GM15510 (cell line): ENCODE data around the gene RAX.

Experiments used
- POLR2A ChIP-seq: IDR thresholded peaks from 3 replicates; pipeline ENCODE4 v1.6.1; 2011; ENCODE audit warnings: borderline replicate concordance; ENCODE audit not compliant: insufficient read length; ENCODE audit errors: extremely low read depth

RAX gene

DNA sequence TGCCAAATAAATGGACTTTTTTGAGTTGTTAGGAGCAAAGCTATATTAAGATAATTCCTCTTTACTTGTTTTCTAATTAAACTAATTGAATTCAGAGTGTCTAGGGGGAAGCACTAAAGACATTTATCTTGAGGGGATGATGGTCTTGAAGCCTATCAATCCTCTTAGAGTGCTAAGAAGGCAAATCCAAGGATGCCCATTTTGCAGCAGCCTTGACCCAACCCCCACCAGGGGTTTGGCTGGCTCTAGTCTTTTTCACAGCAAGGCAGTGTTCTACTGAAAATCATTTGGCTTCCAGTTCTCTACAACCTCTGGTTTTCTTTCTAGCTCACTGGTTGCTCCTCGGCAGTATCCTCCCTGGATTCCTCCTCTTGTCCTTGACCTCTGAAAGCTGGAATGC, 6.5 kb upstream of the RAX start:
- TF ChIP-seq POLR2A: no peak

DNA sequence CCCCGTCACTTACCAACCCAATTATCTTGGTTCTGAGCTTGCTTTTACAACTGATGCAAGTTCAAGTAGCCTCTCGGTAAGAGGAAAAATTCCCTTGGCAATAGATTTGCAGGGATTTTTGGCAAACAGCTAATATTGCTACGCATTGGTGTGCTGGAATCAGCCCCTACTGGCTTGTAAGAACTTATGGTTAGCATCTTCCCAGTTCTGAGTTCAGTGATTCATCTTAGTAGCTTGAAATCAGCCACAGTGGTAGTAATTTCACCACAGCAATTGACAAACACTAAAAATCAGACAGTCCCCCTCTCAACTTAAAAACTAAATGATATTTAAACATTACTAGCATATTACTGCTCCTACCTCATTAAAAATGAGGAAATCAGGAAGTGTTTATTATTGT, 5.9 kb upstream of the RAX start:
- no peak for TF ChIP-seq POLR2A

DNA sequence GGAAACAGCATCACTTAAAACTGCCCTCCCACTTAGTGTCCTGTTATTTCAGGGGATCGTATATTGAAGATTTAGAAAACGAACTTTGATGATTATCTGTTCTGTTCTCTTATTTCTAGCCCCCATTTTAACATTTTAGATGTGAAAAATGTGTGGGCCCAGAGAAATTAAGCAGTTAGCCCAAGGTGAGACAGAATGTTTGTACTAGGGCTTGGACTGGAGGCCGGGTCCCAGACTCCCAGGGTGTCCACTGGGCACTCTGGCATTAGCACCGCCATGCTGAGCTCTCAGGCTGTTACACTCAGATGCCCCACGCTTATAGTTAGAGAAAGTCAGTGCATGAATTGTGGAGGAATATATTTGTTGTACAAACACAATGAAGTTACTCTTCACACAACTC, 5.5 kb upstream of the RAX start:
- no peak for TF ChIP-seq POLR2A

DNA sequence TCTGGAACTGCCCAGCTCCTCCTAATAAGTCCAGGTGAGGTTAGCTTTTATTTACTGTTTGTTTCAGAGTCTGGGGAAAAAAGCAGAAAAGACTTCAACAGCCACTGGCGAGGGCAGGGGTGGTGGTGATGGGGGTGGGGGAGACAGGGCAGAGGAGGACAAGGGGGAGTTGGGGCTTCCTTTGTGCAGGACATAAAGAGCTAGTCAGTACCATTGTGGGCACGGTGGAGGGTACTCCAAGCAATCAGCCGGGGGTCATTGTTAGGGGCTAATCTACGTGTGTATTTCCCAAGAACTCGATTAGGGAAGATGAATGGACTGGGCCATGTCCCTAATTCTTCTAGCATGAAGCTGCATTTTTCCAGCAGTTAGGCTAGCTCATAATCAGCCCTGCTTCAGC, 2.8 kb upstream of the RAX start:
- no peak for TF ChIP-seq POLR2A

DNA sequence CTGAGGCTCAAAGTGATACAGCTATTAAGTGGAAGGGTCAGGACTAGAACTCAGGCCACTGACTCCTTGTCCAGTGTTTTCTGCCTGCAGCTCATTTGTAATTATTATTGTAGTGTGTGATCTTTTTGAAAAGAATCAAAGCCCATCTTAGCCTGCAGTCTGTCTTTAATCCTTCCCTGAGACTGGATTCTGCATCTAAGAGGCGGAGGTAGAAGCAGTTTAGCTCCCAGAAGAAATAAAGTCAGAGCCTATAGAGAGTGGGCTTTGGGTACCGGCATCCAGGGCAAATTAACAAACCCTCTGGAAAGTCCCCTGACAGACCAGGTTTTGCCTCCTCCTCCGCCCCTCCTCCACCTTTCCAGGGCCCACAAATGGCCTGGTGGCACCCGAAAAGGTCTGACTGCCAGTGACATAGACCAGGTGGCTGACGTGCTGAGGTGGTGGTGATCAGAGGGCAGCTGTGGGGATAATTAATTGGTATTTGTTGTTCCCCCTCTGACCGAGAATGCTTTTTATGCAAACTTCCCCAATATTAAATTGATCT, 2.2 kb upstream of the RAX start:
- TF ChIP-seq POLR2A: no peak

DNA sequence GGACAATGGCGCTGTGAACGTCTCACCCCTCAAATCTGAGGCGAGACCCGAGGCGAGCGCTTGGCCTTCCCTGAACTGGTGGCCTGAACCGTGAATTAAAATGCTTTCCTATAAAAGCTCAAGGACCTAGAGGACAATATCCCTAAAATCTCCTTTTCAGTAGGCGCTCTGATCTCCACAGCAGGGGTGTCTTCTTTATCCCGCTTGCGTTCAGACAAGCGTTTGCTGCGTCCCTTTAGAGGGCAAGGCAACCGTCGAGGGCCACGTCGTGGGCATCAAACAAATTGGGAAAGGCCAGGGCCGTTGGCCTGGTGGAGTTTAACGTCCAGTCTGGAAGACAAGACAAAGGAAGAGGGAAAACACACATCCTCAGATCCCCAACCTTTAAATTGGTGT, 1.3 kb upstream of the RAX start:
- no peak for TF ChIP-seq POLR2A

DNA sequence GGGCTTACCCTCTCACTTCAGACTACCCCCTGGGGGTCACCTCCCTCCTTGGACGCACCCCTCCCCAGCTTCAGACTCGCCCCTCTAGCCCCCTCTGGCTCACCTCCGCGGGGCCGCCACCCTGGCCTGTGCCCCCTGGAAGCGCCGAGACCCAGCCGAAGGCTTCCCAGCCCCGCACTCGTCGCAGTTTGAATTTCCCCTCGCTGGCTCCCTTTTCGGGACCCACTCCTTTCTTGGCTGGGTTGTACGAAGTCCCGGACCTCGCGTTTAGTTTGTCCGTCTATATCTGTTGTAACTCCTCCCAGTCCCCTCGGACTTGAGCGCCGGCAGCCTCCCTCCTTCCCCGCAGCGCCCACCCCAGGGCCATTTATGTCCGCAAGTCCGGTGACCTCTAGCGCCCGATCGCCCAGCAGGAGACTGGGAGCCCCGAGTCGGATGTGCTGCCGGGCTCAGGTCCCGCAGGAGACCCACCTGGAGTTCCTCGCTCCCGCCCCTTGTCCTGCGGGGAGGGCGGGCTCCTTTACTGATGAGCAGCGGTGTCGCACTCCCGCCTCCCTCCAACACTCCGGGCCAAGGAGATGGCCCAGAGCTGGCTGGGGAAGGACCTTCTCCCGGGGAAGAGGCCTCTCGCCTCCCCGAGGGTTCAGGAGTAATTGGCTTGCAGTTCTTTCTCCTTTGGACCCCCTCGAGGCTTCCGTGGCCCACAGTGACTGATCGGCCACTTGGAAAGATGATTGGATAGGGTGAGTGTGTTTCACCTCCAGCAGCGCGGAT, 692 bp upstream of the RAX start:
- TF ChIP-seq POLR2A: no peak

DNA sequence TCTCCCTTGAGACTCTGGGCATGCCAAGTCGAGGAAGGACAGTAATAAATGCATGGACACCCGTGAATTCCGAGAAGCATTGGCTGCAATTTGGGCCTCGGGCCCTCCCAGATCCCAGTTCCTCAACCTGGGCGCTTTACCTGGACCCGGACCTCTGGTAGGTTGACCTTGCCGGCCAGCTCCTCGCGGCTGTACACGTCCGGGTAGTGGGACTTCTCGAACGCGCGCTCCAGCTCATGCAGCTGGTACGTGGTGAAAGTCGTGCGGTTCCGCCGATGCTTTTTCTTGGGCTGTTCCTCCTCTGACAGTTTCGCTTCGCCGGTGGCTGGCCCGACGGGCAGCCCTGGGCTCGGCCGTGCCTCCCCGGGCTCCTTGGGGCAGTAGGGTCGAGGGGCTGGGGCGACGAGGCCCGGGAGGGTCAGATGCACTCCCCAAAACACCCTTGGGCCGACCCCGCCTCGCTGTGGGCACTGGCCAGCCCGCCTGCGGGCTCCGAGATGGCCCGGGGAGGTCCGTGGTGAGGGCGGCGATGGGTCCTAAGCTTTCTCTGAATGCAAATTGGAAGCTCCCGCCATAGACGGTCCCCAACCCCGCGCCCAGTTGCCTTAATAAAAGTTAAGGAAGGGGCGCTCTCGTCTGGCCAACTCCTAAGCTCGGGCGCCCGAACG, 899 bp downstream of the RAX start:
- no peak for TF ChIP-seq POLR2A

DNA sequence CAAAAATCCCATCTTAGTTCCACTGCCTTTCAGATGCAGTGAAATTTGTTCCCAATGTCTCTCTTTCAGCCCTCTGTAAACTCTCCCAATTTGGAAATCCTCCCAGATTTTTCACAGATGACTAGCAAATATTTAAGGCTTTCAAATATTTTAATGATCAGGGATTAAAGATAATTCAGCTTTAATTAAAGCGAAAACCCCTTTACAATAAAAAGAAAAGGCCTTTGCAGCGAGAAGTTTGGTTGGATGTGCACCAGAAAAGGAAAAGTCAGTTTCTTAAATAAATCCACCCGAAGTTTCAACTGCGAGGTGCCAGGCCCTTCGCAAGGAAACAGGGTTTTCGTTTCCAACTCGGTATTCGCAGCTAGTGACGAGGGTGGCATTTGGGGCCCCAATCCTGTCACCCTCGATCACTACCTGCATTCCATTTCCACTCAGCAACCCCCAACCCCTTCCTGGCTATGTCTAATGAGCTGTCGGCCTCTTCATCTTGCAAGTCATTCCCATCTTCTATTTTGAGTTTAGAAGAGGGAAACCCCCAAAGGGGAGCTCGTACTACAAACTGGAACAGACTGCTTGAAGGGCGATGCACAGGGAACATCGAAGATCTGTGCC, 1.5 kb downstream of the RAX start:
- TF ChIP-seq POLR2A: no peak

DNA sequence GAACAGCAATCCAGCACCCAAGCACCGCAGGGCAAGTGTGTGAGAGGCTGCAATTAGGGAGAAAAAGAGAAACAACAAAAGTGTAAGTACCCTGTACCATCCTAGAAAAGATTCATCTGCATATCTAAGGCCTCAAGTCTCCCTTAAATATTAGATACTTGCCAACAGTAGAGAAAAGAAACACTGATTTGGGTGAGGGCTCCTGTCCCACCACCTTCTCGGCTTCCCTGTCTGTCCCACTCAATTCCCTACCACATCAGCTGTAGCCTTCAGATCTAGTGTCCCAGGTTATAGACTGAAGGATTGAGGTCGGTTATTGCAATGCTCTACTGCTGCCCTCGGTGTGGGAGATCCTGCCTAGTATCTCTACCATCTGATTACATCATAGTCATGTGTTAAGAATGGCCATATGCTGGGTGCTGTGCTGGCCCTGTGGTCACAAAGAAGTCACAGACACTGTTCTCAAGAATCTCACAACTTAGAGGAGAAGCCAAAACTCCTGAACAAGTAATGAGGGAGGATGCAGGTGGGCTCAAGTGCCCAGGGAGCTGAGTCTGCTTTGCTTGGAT, 2.5 kb downstream of the RAX start:
- no peak for TF ChIP-seq POLR2A

DNA sequence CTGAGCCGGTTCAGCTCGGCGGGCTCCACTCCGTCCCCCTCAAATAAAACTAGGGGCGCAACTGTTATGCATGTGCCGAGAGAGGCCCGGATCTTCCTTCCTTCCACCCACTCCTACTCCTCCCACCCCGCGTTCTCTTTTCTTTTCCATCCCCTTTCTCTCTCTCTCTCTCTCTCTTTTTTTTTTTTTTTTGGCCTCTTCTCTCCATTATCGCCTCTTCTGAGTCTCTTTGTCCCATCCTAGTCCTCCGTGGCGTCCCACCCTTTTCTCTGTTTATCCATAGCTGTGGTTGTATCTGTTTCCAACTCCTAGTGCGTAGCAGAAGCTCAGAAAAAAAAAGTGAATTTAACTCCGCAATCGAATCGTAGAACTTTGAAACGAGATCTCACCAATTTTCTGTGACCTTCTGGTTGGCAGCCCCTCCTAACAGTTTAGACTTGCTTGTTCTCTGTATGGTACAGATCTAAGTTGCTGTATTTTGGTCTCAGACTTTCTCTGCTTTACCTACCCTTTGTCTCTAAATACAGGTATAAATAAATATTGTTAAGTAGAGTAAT, 3.6 kb downstream of the RAX start:
- no peak for TF ChIP-seq POLR2A

DNA sequence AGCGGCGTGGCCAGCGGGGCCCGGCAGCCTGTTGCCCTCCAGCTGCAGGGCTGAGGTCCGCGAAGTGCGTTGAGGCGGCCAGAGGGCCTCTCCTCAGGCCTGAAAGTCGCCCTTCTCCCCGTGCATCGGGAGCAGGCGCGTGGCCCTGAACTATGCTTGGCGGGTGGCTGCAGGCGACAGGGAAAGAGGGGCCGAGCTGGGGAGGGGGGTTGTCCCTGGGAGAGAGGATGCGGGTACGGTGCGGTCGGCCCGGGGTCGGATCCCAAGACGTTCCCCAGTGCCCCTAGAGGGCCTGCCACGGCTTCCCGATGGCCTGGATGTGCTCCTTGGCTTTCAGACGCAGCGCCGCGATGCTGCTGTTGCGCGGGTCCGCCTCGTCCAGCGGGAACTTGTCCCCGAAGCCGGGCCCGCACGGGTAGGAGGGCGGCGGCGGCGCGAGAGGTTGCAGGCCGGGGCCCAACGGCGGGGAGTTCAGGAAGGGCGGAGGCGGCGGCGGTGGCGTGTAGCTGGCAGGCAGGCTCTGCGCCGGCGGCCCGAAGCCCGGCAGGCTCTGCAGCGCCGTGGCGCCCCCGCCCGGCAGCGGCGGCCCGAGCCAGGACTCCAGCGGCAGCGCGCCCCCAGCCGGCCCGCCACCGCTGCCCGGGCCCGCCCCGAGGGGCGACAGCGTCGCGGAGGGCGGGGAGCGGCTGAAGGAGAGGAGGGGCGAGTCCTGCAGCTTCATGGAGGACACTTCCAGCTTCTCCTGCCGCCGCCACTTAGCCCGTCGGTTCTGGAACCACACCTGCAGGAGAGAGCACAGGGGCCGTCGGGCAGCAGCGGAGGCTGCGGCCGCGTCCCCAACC, 4.3 kb downstream of the RAX start:
- no peak for TF ChIP-seq POLR2A

DNA sequence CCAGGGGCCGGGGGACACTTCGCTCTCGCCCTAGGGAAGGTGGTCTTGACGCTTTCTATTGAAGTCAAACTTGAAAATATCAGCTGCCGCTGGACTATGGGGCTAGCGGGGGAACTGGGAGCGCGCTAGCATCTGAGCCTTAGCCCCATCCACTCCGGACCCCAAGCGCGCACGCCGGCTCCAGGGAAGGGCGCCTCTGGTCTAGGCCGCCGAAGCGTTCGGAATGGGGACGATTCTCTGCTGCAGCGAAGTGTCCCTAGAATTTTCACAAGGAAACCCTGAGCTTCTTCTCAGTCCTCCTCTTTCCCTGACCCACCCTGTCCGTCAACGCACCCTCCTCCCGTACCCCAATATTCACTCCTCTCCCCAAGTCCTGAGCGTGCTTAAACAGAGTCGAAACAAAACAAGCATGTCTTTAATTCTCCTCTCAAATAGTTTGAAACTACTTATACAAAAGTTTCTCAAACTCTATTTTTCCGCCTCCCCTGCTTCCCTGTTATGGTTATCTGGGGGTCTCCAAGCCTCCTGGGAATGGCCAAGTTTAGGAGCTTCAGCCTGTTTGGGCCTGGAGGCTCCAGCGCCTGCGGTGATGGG, 5.0 kb downstream of the RAX start:
- no peak for TF ChIP-seq POLR2A
